Duodenal mucosa (tissue), 2 donors: ENCODE data around the gene EOLA1.
"Not testable (repeated sequence)": the region's sequence is repeated elsewhere in the genome, so short reads cannot be mapped to it uniquely, and the experiment has no call there.

Experiments
- H3K27ac ChIP-seq: one replicate; pipeline ENCODE4 v1.7.0; 2013; ENCODE audit warnings: low read depth, low read length
- H3K27me3 ChIP-seq, 2 donors: one replicate each; pipeline ENCODE4 v1.7.0; 2013; ENCODE audit warnings: low read length in 2 of 2, control low read depth in 1 of 2; ENCODE audit not compliant: insufficient read depth in 2 of 2, control insufficient read depth in 1 of 2
- H3K36me3 ChIP-seq, 2 donors: one replicate each; pipeline ENCODE4 v1.7.0; 2013; ENCODE audit warnings: low read length in 2 of 2, control low read depth in 1 of 2; ENCODE audit not compliant: insufficient read depth in 2 of 2, control insufficient read depth in 1 of 2
- H3K4me1 ChIP-seq, 2 donors: one replicate each; pipeline ENCODE4 v1.7.0; 2013; ENCODE audit warnings: low read length in 2 of 2, control low read depth in 1 of 2; ENCODE audit not compliant: insufficient read depth in 2 of 2, control insufficient read depth in 1 of 2
- H3K4me3 ChIP-seq, 2 donors: one replicate each; pipeline ENCODE4 v1.7.0; 2013; ENCODE audit warnings: low read length in 2 of 2, low read depth in 1 of 2
- H3K9ac ChIP-seq, 2 donors: one replicate each; pipeline ENCODE4 v1.7.0; 2013; ENCODE audit warnings: low read length in 2 of 2, low read depth in 1 of 2
- H3K9me3 ChIP-seq, 2 donors: one replicate each; pipeline ENCODE4 v1.7.0; 2013; ENCODE audit warnings: low read length in 2 of 2, control low read depth in 1 of 2; ENCODE audit not compliant: control insufficient read depth in 1 of 2

Gene EOLA1

GRCh38 chrX:149502923-149503322, 37.9 kb upstream of the EOLA1 start:
- not testable (repeated sequence) for H3K9me3 ChIP-seq, H3K9ac ChIP-seq, H3K4me3 ChIP-seq, H3K4me1 ChIP-seq, H3K27me3 ChIP-seq, H3K27ac ChIP-seq
- peaks cover 7 to 24% of the 10 kb centered on the region in 2 donors for H3K36me3 ChIP-seq

- H3K27ac ChIP-seq, H3K4me3 ChIP-seq: not testable (repeated sequence)
Measured at GRCh38 chrX:149503446-149503845, 37.4 kb upstream of the EOLA1 start.

GRCh38 chrX:149504226-149504914, 36.4 kb upstream of the EOLA1 start:
- Histone ChIP-seq H3K4me1 (peaks cover 0 to 10% of the 10 kb centered on the region in 2 donors), H3K27me3 (no peaks in the 10 kb centered on the region), H3K4me3 (peak overlapping the region; percentile 72 to 74), H3K9me3 (no peaks in the 10 kb centered on the region), H3K27ac (peak overlapping the region; percentile 78), H3K36me3 (peaks cover 3 to 21% of the 10 kb centered on the region in 2 donors), H3K9ac (peak overlapping the region; percentile 63 to 86)

More at GRCh38 chrX:149503446-149503845, 37.4 kb upstream of the EOLA1 start:
- not testable (repeated sequence) for H3K4me1 ChIP-seq, H3K27me3 ChIP-seq, H3K9ac ChIP-seq, H3K9me3 ChIP-seq
- H3K36me3 ChIP-seq = peaks cover 3 to 21% of the 10 kb centered on the region in 2 donors

GRCh38 chrX:149504915-149505651, 35.7 kb upstream of the EOLA1 start, which contains the start of gene IDS:
Gene IDS (minus strand): TSS chrX:149505306. CDS start chrX:149505137, 169 bp downstream.
- Histone ChIP-seq H3K27ac (peak within 1 kb of the TSS; percentile 78), H3K9me3 (no peaks in the 10 kb centered on the region), H3K4me3 (peak within 1 kb of the TSS; percentile 72 to 74), H3K4me1 (peaks cover 0 to 10% of the 10 kb centered on the region in 2 donors), H3K9ac (peak within 1 kb of the TSS; percentile 63 to 86), H3K27me3 (no peaks in the 10 kb centered on the region), H3K36me3 (peaks cover 3 to 21% of the 10 kb centered on the region in 2 donors)

- H3K27ac ChIP-seq = no peak overlapping the region
- H3K9me3 ChIP-seq = no peaks in the 10 kb centered on the region
- H3K9ac ChIP-seq = no peak overlapping the region
- H3K4me1 ChIP-seq = peaks cover 0 to 10% of the 10 kb centered on the region in 2 donors
- no peaks in the 10 kb centered on the region for H3K27me3 ChIP-seq
- peak overlapping the region; percentile 50 to 74 for H3K4me3 ChIP-seq
- peaks cover 3 to 16% of the 10 kb centered on the region in 2 donors for H3K36me3 ChIP-seq
Measured at GRCh38 chrX:149505671-149506070, 35.1 kb upstream of the EOLA1 start.

- Histone ChIP-seq H3K27ac (no peak overlapping the region), H3K9me3 (no peaks in the 10 kb centered on the region)
Measured at GRCh38 chrX:149506349-149506748, 34.5 kb upstream of the EOLA1 start.

GRCh38 chrX:149508467-149508866, 32.3 kb upstream of the EOLA1 start:
- Histone ChIP-seq H3K4me1 (peaks cover 0 to 10% of the 10 kb centered on the region in 2 donors), H3K4me3 (no peak overlapping the region), H3K27ac (no peak overlapping the region), H3K27me3 (no peaks in the 10 kb centered on the region), H3K9me3 (no peaks in the 10 kb centered on the region), H3K36me3 (no peaks in the 10 kb centered on the region), H3K9ac (no peak overlapping the region)

More at GRCh38 chrX:149506349-149506748, 34.5 kb upstream of the EOLA1 start:
- peaks cover 3 to 11% of the 10 kb centered on the region in 2 donors for H3K36me3 ChIP-seq
- H3K27me3 ChIP-seq = no peaks in the 10 kb centered on the region
- H3K9ac ChIP-seq = no peak overlapping the region
- peaks cover 0 to 10% of the 10 kb centered on the region in 2 donors for H3K4me1 ChIP-seq
- no peak overlapping the region for H3K4me3 ChIP-seq

GRCh38 chrX:149510386-149510785, 30.4 kb upstream of the EOLA1 start:
- Histone ChIP-seq H3K9ac (no peak overlapping the region), H3K27ac (no peak overlapping the region), H3K4me3 (no peak overlapping the region), H3K27me3 (no peaks in the 10 kb centered on the region), H3K4me1 (peaks cover 4 to 6% of the 10 kb centered on the region in 2 donors), H3K36me3 (no peaks in the 10 kb centered on the region), H3K9me3 (no peaks in the 10 kb centered on the region)

- Histone ChIP-seq H3K4me1 (peaks cover 4 to 6% of the 10 kb centered on the region in 2 donors), H3K27me3 (no peaks in the 10 kb centered on the region), H3K4me3 (no peak overlapping the region), H3K9ac (no peak overlapping the region), H3K36me3 (no peaks in the 10 kb centered on the region), H3K27ac (no peak overlapping the region), H3K9me3 (no peaks in the 10 kb centered on the region)
Measured at GRCh38 chrX:149511081-149511480, 29.7 kb upstream of the EOLA1 start.

- Histone ChIP-seq H3K27me3 (no peaks in the 10 kb centered on the region), H3K9ac (no peak overlapping the region), H3K9me3 (no peaks in the 10 kb centered on the region), H3K4me1 (peaks cover 4 to 6% of the 10 kb centered on the region in 2 donors), H3K27ac (no peak overlapping the region), H3K36me3 (no peaks in the 10 kb centered on the region), H3K4me3 (no peak overlapping the region)
Measured at GRCh38 chrX:149512225-149512885, 28.5 kb upstream of the EOLA1 start.
